ENCODE data around the gene RAD51B. TPM values are rescaled to one million over a fixed set of nuclear protein-coding genes. Genes with fewer than 3 reads are reported as not detected.
"Not testable (repeated sequence)": the region's sequence is repeated elsewhere in the genome, so short reads cannot be mapped to it uniquely, and the experiment has no call there.

RAD51B gene
- total RNA-seq, 1 experiment from 2014 or later, result 8.5 TPM

DNA sequence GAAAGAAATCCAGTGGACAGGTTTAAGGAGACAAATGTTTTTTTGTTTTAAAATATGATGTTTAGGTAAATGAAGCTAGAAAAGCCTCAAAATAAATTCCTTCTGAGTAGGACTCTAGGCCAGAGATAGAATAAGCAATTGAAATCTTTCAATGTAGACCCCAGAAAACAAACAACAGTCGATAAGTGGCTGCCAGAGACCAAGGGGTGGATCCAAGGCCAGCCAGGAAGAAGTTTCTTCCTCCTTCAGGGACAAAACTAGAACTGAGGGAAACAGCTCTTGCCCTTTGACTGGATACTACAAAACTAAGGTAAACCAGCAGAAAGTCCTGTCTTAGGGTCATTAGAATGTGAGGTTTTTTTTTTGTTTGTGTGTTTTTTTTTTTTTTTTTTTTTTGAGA is 481.6 kb downstream of the RAD51B start:
- BruUV-seq (replicated peaks), result no TSS peak
- H3K4me3 ChIP-seq (ENCODE audit: low read depth in 2 of 2, low read length in 2 of 2), result no peak overlapping the region
- H3K4me1 ChIP-seq (ENCODE audit: control insufficient read depth, insufficient read depth, low read length), result no peaks in the 10 kb centered on the region
- DNase-seq (ENCODE audit: low read depth, low spot score), result no peak
- in situ Hi-C loops (cut with HindIII; ENCODE audit: low pct_unique_long_range_greater_than_20kb, low sequenced_read_pairs), result no loop called here
- H3K9me3 ChIP-seq (ENCODE audit: control insufficient read depth, insufficient read depth, low read depth, low read length), result no peaks in the 10 kb centered on the region
- ChIA-PET POLR2A (interaction anchor here (0.6 to 0.7 kb wide), 2 partner anchors 9 to 423 kb away, joined by 4 to 10 read pairs; no protein-coding TSS in a partner anchor), CTCF (no interaction called here)
- TF ChIP-seq POLR2AphosphoS5 (IDR thresholded peaks at IDR 0.05; ENCODE audit: low read depth, low read length) (no peak), SIN3A (IDR thresholded peaks at IDR 0.05; ENCODE audit: borderline replicate concordance, insufficient read depth, low read depth, low read length) (no peak), TCF7L2 (IDR thresholded peaks at IDR 0.05; ENCODE audit: low read depth, low read length) (no peak)
- TF ChIP-seq, protein P1, sequence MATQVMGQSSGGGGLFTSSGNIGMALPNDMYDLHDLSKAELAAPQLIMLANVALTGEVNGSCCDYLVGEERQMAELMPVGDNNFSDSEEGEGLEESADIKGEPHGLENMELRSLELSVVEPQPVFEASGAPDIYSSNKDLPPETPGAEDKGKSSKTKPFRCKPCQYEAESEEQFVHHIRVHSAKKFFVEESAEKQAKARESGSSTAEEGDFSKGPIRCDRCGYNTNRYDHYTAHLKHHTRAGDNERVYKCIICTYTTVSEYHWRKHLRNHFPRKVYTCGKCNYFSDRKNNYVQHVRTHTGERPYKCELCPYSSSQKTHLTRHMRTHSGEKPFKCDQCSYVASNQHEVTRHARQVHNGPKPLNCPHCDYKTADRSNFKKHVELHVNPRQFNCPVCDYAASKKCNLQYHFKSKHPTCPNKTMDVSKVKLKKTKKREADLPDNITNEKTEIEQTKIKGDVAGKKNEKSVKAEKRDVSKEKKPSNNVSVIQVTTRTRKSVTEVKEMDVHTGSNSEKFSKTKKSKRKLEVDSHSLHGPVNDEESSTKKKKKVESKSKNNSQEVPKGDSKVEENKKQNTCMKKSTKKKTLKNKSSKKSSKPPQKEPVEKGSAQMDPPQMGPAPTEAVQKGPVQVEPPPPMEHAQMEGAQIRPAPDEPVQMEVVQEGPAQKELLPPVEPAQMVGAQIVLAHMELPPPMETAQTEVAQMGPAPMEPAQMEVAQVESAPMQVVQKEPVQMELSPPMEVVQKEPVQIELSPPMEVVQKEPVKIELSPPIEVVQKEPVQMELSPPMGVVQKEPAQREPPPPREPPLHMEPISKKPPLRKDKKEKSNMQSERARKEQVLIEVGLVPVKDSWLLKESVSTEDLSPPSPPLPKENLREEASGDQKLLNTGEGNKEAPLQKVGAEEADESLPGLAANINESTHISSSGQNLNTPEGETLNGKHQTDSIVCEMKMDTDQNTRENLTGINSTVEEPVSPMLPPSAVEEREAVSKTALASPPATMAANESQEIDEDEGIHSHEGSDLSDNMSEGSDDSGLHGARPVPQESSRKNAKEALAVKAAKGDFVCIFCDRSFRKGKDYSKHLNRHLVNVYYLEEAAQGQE (IDR thresholded peaks at IDR 0.05; ENCODE audit: insufficient read depth in 1 of 2, low read depth in 2 of 2, low read length in 1 of 2), result no peak
- TF ChIP-seq, protein P2, sequence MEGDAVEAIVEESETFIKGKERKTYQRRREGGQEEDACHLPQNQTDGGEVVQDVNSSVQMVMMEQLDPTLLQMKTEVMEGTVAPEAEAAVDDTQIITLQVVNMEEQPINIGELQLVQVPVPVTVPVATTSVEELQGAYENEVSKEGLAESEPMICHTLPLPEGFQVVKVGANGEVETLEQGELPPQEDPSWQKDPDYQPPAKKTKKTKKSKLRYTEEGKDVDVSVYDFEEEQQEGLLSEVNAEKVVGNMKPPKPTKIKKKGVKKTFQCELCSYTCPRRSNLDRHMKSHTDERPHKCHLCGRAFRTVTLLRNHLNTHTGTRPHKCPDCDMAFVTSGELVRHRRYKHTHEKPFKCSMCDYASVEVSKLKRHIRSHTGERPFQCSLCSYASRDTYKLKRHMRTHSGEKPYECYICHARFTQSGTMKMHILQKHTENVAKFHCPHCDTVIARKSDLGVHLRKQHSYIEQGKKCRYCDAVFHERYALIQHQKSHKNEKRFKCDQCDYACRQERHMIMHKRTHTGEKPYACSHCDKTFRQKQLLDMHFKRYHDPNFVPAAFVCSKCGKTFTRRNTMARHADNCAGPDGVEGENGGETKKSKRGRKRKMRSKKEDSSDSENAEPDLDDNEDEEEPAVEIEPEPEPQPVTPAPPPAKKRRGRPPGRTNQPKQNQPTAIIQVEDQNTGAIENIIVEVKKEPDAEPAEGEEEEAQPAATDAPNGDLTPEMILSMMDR (IDR thresholded peaks at IDR 0.05), result no peak
- no peak for ATAC-seq
- no peaks in the 10 kb centered on the region for H3K36me3 ChIP-seq (ENCODE audit: control insufficient read depth, insufficient read depth, low read length)
- no peak overlapping the region for H3K27ac ChIP-seq (ENCODE audit: low read length)
- no peaks in the 10 kb centered on the region for H3K27me3 ChIP-seq (ENCODE audit: control insufficient read depth, insufficient read depth, low read length)
- intact Hi-C loops (cut with micrococcal nuclease; ENCODE audit: unreplicated experiment), result no loop called here

DNA sequence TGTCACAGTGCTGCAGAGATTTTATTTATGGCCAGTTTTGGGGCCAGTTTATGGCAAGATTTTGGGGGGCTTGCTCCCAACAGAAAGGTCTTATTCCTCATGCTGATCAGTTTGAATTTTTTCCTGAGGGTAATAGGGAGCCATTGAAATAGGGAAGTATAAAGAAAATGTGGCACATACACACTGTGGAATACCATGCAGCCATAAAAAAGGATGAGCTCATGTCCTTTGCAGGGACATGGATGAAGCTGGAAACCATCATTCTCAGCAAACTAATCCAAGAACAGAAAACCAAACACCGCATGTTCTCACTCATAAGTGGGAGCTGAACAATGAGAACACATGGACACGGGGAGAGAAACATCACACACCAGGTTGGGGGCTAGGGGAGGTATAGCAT is 483.4 kb downstream of the RAD51B start:
- intact Hi-C loops (cut with micrococcal nuclease; ENCODE audit: unreplicated experiment); H3K4me3 ChIP-seq (ENCODE audit: low read depth in 2 of 2, low read length in 2 of 2); CTCF ChIA-PET; H3K27ac ChIP-seq (ENCODE audit: low read length); DNase-seq (ENCODE audit: low read depth, low spot score); H3K36me3 ChIP-seq (ENCODE audit: control insufficient read depth, insufficient read depth, low read length); ATAC-seq; H3K9me3 ChIP-seq (ENCODE audit: control insufficient read depth, insufficient read depth, low read depth, low read length); BruUV-seq (replicated peaks); in situ Hi-C loops (cut with HindIII; ENCODE audit: low pct_unique_long_range_greater_than_20kb, low sequenced_read_pairs); H3K27me3 ChIP-seq (ENCODE audit: control insufficient read depth, insufficient read depth, low read length); H3K4me1 ChIP-seq (ENCODE audit: control insufficient read depth, insufficient read depth, low read length): not testable (repeated sequence)
- POLR2A ChIA-PET, result interaction anchor here (0.6 kb wide), 1 partner anchor 1051 kb away, joined by 3 read pairs; no protein-coding TSS in a partner anchor

DNA sequence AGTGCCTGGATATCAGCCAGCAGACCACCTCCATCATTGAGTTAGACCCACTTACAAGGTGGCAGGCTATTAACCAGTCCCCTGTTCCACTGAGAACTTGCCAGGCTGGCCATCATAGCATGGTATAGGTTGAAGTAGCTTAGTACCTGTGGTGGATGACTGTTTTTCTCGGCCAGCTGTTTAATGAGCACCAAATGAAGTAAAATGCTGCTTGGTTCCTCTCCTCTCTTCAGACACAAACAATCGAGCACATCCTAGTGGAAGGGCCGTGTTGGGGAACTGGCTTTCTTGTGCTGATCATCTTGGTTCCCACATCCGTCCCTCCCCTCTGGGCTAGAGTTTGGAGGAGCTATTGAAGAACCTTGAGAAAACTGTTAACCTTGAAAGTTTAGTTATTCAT is 486.2 kb downstream of the RAD51B start:
- H3K36me3 ChIP-seq (ENCODE audit: control insufficient read depth, insufficient read depth, low read length), result no peaks in the 10 kb centered on the region
- no peaks in the 10 kb centered on the region for H3K9me3 ChIP-seq (ENCODE audit: control insufficient read depth, insufficient read depth, low read depth, low read length)
- no peaks in the 10 kb centered on the region for H3K4me1 ChIP-seq (ENCODE audit: control insufficient read depth, insufficient read depth, low read length)
- no TSS peak for BruUV-seq (replicated peaks)
- TF ChIP-seq, protein P2 (IDR thresholded peaks at IDR 0.05), result no peak
- no peak for TF ChIP-seq POLR2AphosphoS5 (IDR thresholded peaks at IDR 0.05; ENCODE audit: low read depth, low read length)
- intact Hi-C loops (cut with micrococcal nuclease; ENCODE audit: unreplicated experiment), result no loop called here
- POLR2A ChIA-PET, result no interaction called here
- in situ Hi-C loops (cut with HindIII; ENCODE audit: low pct_unique_long_range_greater_than_20kb, low sequenced_read_pairs), result no loop called here
- ATAC-seq, result no peak
- H3K27me3 ChIP-seq (ENCODE audit: control insufficient read depth, insufficient read depth, low read length), result no peaks in the 10 kb centered on the region
- no peak for DNase-seq (ENCODE audit: low read depth, low spot score)
- no peak overlapping the region for H3K4me3 ChIP-seq (ENCODE audit: low read depth in 2 of 2, low read length in 2 of 2)
- H3K27ac ChIP-seq (ENCODE audit: low read length), result no peak overlapping the region
- CTCF ChIA-PET, result no interaction called here
